Vagina (tissue), 2 donors: ENCODE data around the gene PAGE4. TPM values are rescaled to one million over a fixed set of nuclear protein-coding genes. Genes with fewer than 3 reads are reported as not detected.

Source experiments
- DNase-seq, 2 donors: peaks; one replicate each; pipeline ENCODE4 v3.0.0-alpha.2; 2017; ENCODE audit errors: extremely low spot score in 2 of 2
- H3K27ac ChIP-seq: fragments of 200-600 bp; sonication (generic); one replicate; pipeline ENCODE4 v1.5.1; 2019
- H3K27me3 ChIP-seq: fragments of 200-600 bp; sonication (generic); one replicate; pipeline ENCODE4 v1.5.1; 2019
- H3K36me3 ChIP-seq, 2 donors: fragments of 200-600 bp; sonication (generic); one replicate each; pipeline ENCODE4 v1.5.1; 2017 to 2019
- H3K4me1 ChIP-seq: fragments of 200-600 bp; sonication (generic); one replicate; pipeline ENCODE4 v1.5.1; 2019
- H3K4me3 ChIP-seq, 2 donors: fragments of 200-600 bp; sonication (generic); 1 replicate in 1 of 2; 2 replicates in 1 of 2; pipeline ENCODE4 v1.5.1; 2016 to 2019
- H3K9me3 ChIP-seq: fragments of 200-600 bp; sonication (generic); one replicate; pipeline ENCODE4 v1.5.1; 2019
- POLR2A ChIP-seq, 2 donors: fragments of 450-650 bp; IDR thresholded peaks; one replicate each; pipeline ENCODE4 v1.6.1; 2017; ENCODE audit warnings: antibody characterized with exemption in 2 of 2, mild to moderate bottlenecking in 2 of 2, moderate library complexity in 2 of 2
- POLR2AphosphoS5 ChIP-seq, 2 donors: sonication (generic); formaldehyde crosslinking; IDR thresholded peaks; one replicate each; pipeline ENCODE4 v1.9.0; 2017; ENCODE audit warnings: antibody characterized with exemption in 2 of 2, mild to moderate bottlenecking in 2 of 2, low read depth in 1 of 2; ENCODE audit not compliant: insufficient read depth in 1 of 2
- intact Hi-C: fragments of 100-400 bp; cut with DNase I; formaldehyde crosslinking; loops from one replicate; pipeline ENCODE4 v1.15.1; 2023
- total RNA-seq: library from RNA; depleted of rRNA; stranded (reverse); fragments of >200 nt; gene quantifications from one replicate; pipeline ENCODE4 v1.2.3, GENCODE V29; 2016
- TF ChIP-seq, protein P1 (sequence below), 3 experiments: fragments of 450-650 bp in 2 of 3; fragments of 200-600 bp in 1 of 3; sonication (generic) in 1 of 3; IDR thresholded peaks; one replicate each; pipeline ENCODE4 v1.5.1; 2017 to 2019; ENCODE audit warnings: antibody characterized with exemption in 3 of 3, mild to moderate bottlenecking in 2 of 3, moderate library complexity in 2 of 3

Gene PAGE4
- total RNA-seq, 1 donor from 2014 or later = not detected

DNA sequence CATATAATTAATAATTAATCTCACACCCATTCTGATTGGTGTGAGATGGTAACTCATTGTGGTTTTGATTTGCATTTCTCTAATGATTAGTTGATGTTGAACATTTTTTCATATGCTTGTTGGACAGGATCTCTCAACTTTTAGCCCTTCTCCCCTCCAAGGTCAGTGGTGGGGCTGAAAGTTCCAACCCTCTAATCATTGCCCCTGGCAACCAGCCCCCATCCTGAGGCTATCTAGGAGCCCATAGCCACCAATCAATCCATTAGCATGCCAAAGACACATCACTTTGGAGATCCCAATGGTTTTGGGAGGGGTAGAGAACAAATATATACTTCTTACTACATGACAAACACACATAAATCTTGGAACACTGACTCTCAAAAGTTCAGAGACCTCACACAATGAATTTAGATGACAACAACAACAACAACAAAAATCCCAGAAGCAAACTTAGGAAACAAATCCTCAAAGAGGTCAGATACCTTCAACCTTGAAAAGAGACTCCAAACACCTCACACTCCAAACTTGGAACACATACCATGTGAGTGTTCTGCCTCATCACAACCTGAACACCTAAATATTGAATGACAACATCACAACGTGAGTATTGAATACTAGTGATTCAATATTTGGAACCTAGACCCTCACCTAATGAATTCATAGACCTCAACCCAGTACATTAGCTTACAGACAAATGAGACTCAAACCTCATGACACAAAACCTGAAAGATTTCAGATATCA, 19.0 kb upstream of the PAGE4 start:
- no peak for DNase-seq
- TF ChIP-seq POLR2A (IDR thresholded peaks at IDR 0.05) (no peak), POLR2AphosphoS5 (IDR thresholded peaks at IDR 0.05; ENCODE audit: insufficient read depth in 1 of 2, low read depth in 1 of 2) (no peak)
- TF ChIP-seq, protein P1, sequence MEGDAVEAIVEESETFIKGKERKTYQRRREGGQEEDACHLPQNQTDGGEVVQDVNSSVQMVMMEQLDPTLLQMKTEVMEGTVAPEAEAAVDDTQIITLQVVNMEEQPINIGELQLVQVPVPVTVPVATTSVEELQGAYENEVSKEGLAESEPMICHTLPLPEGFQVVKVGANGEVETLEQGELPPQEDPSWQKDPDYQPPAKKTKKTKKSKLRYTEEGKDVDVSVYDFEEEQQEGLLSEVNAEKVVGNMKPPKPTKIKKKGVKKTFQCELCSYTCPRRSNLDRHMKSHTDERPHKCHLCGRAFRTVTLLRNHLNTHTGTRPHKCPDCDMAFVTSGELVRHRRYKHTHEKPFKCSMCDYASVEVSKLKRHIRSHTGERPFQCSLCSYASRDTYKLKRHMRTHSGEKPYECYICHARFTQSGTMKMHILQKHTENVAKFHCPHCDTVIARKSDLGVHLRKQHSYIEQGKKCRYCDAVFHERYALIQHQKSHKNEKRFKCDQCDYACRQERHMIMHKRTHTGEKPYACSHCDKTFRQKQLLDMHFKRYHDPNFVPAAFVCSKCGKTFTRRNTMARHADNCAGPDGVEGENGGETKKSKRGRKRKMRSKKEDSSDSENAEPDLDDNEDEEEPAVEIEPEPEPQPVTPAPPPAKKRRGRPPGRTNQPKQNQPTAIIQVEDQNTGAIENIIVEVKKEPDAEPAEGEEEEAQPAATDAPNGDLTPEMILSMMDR (IDR thresholded peaks at IDR 0.05) = no peak
- no peaks in the 10 kb centered on the region for H3K4me1 ChIP-seq
- no peak overlapping the region for H3K27ac ChIP-seq
- no peak overlapping the region for H3K4me3 ChIP-seq
- no peaks in the 10 kb centered on the region for H3K9me3 ChIP-seq
- no peaks in the 10 kb centered on the region for H3K36me3 ChIP-seq
- intact Hi-C loops = no loop called here
- no peaks in the 10 kb centered on the region for H3K27me3 ChIP-seq

- H3K4me3 ChIP-seq = no peak overlapping the region
- no peaks in the 10 kb centered on the region for H3K4me1 ChIP-seq
- H3K27ac ChIP-seq = no peak overlapping the region
- DNase-seq = no peak
- no peak for TF ChIP-seq POLR2A (IDR thresholded peaks at IDR 0.05)
- no peak for TF ChIP-seq POLR2AphosphoS5 (IDR thresholded peaks at IDR 0.05; ENCODE audit: insufficient read depth in 1 of 2, low read depth in 1 of 2)
- TF ChIP-seq, protein P1 (IDR thresholded peaks at IDR 0.05) = no peak
- no peaks in the 10 kb centered on the region for H3K27me3 ChIP-seq
- no peaks in the 10 kb centered on the region for H3K9me3 ChIP-seq
- intact Hi-C loops = no loop called here
- H3K36me3 ChIP-seq = no peaks in the 10 kb centered on the region
These were observed 16.9 kb upstream of the PAGE4 start for GRCh38 chrX:49812177-49812576.

GRCh38 chrX:49816435-49816834, 12.7 kb upstream of the PAGE4 start:
- Histone ChIP-seq H3K4me3 (no peak overlapping the region), H3K36me3 (no peaks in the 10 kb centered on the region), H3K27ac (no peak overlapping the region), H3K4me1 (no peaks in the 10 kb centered on the region), H3K9me3 (no peaks in the 10 kb centered on the region), H3K27me3 (no peaks in the 10 kb centered on the region)
- no peak for DNase-seq
- intact Hi-C loops = no loop called here
- TF ChIP-seq POLR2A (IDR thresholded peaks at IDR 0.05) (no peak), POLR2AphosphoS5 (IDR thresholded peaks at IDR 0.05; ENCODE audit: insufficient read depth in 1 of 2, low read depth in 1 of 2) (no peak)
- TF ChIP-seq, protein P1 (IDR thresholded peaks at IDR 0.05) = no peak

GRCh38 chrX:49838374-49838773, 9.3 kb downstream of the PAGE4 start:
- no peak for DNase-seq
- Histone ChIP-seq H3K9me3 (no peaks in the 10 kb centered on the region), H3K27me3 (no peaks in the 10 kb centered on the region), H3K27ac (no peak overlapping the region), H3K36me3 (no peaks in the 10 kb centered on the region), H3K4me1 (no peaks in the 10 kb centered on the region), H3K4me3 (no peak overlapping the region)
- no peak for TF ChIP-seq POLR2A (IDR thresholded peaks at IDR 0.05)
- TF ChIP-seq, protein P1 (IDR thresholded peaks at IDR 0.05) = peak in 1 of 3 experiments; percentile 28
- TF ChIP-seq POLR2AphosphoS5 (IDR thresholded peaks at IDR 0.05; ENCODE audit: insufficient read depth in 1 of 2, low read depth in 1 of 2) = no peak
- intact Hi-C loops = no loop called here

- intact Hi-C loops = no loop called here
- Histone ChIP-seq H3K36me3 (no peaks in the 10 kb centered on the region), H3K27ac (no peak overlapping the region), H3K27me3 (no peaks in the 10 kb centered on the region), H3K4me1 (no peaks in the 10 kb centered on the region), H3K9me3 (no peaks in the 10 kb centered on the region), H3K4me3 (no peak overlapping the region)
- TF ChIP-seq POLR2AphosphoS5 (IDR thresholded peaks at IDR 0.05; ENCODE audit: insufficient read depth in 1 of 2, low read depth in 1 of 2) (no peak), POLR2A (IDR thresholded peaks at IDR 0.05) (no peak)
- TF ChIP-seq, protein P1 (IDR thresholded peaks at IDR 0.05) = no peak
- no peak for DNase-seq
These were observed 11.6 kb downstream of the PAGE4 start for GRCh38 chrX:49840679-49841078.
